Mucosa of descending colon (tissue), 3 donors: Measurements from ENCODE around the gene KRT27. TPM values are rescaled to one million over a fixed set of nuclear protein-coding genes. Genes with fewer than 3 reads are reported as not detected.

Experiments
- ATAC-seq: fragments of 200-7000 bp; cut with Tn5 transposase; one replicate; pipeline ENCODE4 v1.9.1; 2020; ENCODE audit warnings: mild to moderate bottlenecking, moderate library complexity
- DNase-seq, 3 donors: peaks; one replicate each; pipeline ENCODE4 v3.0.0-alpha.2; 2020
- H3K36me3 ChIP-seq: fragments of 200-600 bp; one replicate; pipeline ENCODE4 v1.8.0; 2021; ENCODE audit warnings: low read depth, mild to moderate bottlenecking
- H3K4me1 ChIP-seq: fragments of 200-600 bp; one replicate; pipeline ENCODE4 v1.8.0; 2021; ENCODE audit warnings: low read depth, mild to moderate bottlenecking
- H3K4me3 ChIP-seq: fragments of 200-600 bp; one replicate; pipeline ENCODE4 v1.8.0; 2021; ENCODE audit warnings: mild to moderate bottlenecking
- H3K9me3 ChIP-seq: fragments of 200-600 bp; one replicate; pipeline ENCODE4 v1.8.0; 2021; ENCODE audit warnings: mild to moderate bottlenecking
- CTCF ChIP-seq: fragments of 200-600 bp; IDR thresholded peaks from one replicate; pipeline ENCODE4 v1.8.0; 2022; ENCODE audit warnings: antibody characterized with exemption, mild to moderate bottlenecking
- intact Hi-C, 2 donors: fragments of 100-400 bp; cut with DNase I in 1 of 2; cut with micrococcal nuclease in 1 of 2; formaldehyde crosslinking; loops; one replicate each; pipeline versions ENCODE4 v1.11.0 to v1.11.1; 2022; cut with DNase I, micrococcal nuclease
- total RNA-seq, 3 donors: library from RNA; stranded (reverse); fragmentation: NEBNext Ultra II Directional in 2 of 3; extraction: Animal tissue kit (Norgen Biotek cat#: 25700) in 2 of 3; gene quantifications; one replicate each; pipeline versions ENCODE4 v1.2.1 to v1.2.4, GENCODE V29; 2021 to 2023
- donor health status: DM: no; HTN: no; CAD: no; lungs with moderate emphysema.
- donor health status: DM: no; HTN: no; CAD: no.
- donor health status: DM: no; HTN: yes; CAD: no.

KRT27 gene
- total RNA-seq, 3 donors from 2014 or later = not detected

GRCh38 chr17:40824015-40824832 is 41.9 kb upstream of the KRT27 start:
- Histone ChIP-seq H3K4me3 (no peak overlapping the region), H3K4me1 (no peaks in the 10 kb centered on the region), H3K9me3 (no peaks in the 10 kb centered on the region), H3K36me3 (no peaks in the 10 kb centered on the region)
- intact Hi-C loops = no loop called here
- DNase-seq (no peak), ATAC-seq (no peak)
- no peak for TF ChIP-seq CTCF

- H3K4me1 ChIP-seq = no peaks in the 10 kb centered on the region
- no peaks in the 10 kb centered on the region for H3K9me3 ChIP-seq
- TF ChIP-seq CTCF = no peak
- DNase-seq (no peak), ATAC-seq (no peak)
- intact Hi-C loops = no loop called here
- no peaks in the 10 kb centered on the region for H3K36me3 ChIP-seq
- H3K4me3 ChIP-seq = no peak within 1 kb of the TSS
Observed at GRCh38 chr17:40822132-40822812, 39.9 kb upstream of the KRT27 start, which contains the start of gene KRT10. Gene KRT10, minus strand, starts transcription at chr17:40822614. Its CDS starts 29 bp downstream, at chr17:40822585.

GRCh38 chr17:40821536-40821935 is 39.2 kb upstream of the KRT27 start:
- intact Hi-C loops = no loop called here
- Histone ChIP-seq H3K36me3 (no peaks in the 10 kb centered on the region), H3K4me3 (no peak overlapping the region), H3K4me1 (no peaks in the 10 kb centered on the region), H3K9me3 (no peaks in the 10 kb centered on the region)
- DNase-seq = no peak
- no peak for ATAC-seq
- no peak for TF ChIP-seq CTCF

- no peak for TF ChIP-seq CTCF
- Histone ChIP-seq H3K36me3 (no peaks in the 10 kb centered on the region), H3K4me3 (no peak overlapping the region), H3K4me1 (no peaks in the 10 kb centered on the region), H3K9me3 (no peaks in the 10 kb centered on the region)
- ATAC-seq (no peak), DNase-seq (no peak)
- intact Hi-C loops = no loop called here
Observed at GRCh38 chr17:40820228-40820838, 38.0 kb upstream of the KRT27 start.

GRCh38 chr17:40819528-40820125 is 37.3 kb upstream of the KRT27 start:
- intact Hi-C loops = no loop called here
- ATAC-seq = no peak
- H3K4me1 ChIP-seq = no peaks in the 10 kb centered on the region

More at GRCh38 chr17:40819528-40820125, 37.3 kb upstream of the KRT27 start:
- Histone ChIP-seq H3K4me3 (no peak overlapping the region), H3K36me3 (no peaks in the 10 kb centered on the region), H3K9me3 (no peaks in the 10 kb centered on the region)
- DNase-seq = no peak
- TF ChIP-seq CTCF = no peak
